ENCODE data around the gene CEP57L1. TPM values are rescaled to one million over a fixed set of nuclear protein-coding genes. Genes with fewer than 3 reads are reported as not detected.

Gene CEP57L1
- total RNA-seq, 1 experiment from 2014 or later = 20.7 TPM

GRCh38 chr6:109062216-109062615 is 33.1 kb upstream of the CEP57L1 start (continued):
- TF ChIP-seq EZH2phosphoT487 (IDR thresholded peaks at IDR 0.05; ENCODE audit: borderline replicate concordance) = no peak
- TF ChIP-seq ZBTB33 (IDR thresholded peaks at IDR 0.05; ENCODE audit: extremely low read depth, insufficient replicate concordance, low read length) = no peak
- TF ChIP-seq ATF3 (IDR thresholded peaks at IDR 0.05) = no peak
- TF ChIP-seq SIN3A (IDR thresholded peaks at IDR 0.05; ENCODE audit: low read depth) = no peak
- no peak for TF ChIP-seq EZH2 (IDR thresholded peaks at IDR 0.05)
- no peak for TF ChIP-seq RAD21 (IDR thresholded peaks at IDR 0.05; ENCODE audit: low read depth)
- TF ChIP-seq FOSL1 (IDR thresholded peaks at IDR 0.05; ENCODE audit: low read depth) = no peak
- TF ChIP-seq JUND (IDR thresholded peaks at IDR 0.05) = no peak

GRCh38 chr6:109062767-109063352 is 32.4 kb upstream of the CEP57L1 start:
- no peak for DNase-seq (ENCODE audit: low read depth, low spot score)
- TF ChIP-seq SIN3A (IDR thresholded peaks at IDR 0.05; ENCODE audit: low read depth) (no peak), YY1 (IDR thresholded peaks at IDR 0.05; ENCODE audit: extremely low read depth, insufficient replicate concordance, low read depth, low read length) (no peak), ZFX (IDR thresholded peaks at IDR 0.05) (no peak), SP1 (IDR thresholded peaks at IDR 0.05; ENCODE audit: low read depth) (no peak), FOSL1 (IDR thresholded peaks at IDR 0.05; ENCODE audit: low read depth) (no peak), REST (IDR thresholded peaks at IDR 0.05; ENCODE audit: low read depth) (no peak), MAX (IDR thresholded peaks at IDR 0.05) (no peak), POLR2AphosphoS5 (IDR thresholded peaks at IDR 0.05; ENCODE audit: low read depth, low read length) (no peak), CTCF (IDR thresholded peaks at IDR 0.05 in 2 of 3, conservative IDR thresholded peaks at IDR 0.05 in 1 of 3; ENCODE audit: borderline replicate concordance in 1 of 3, insufficient read depth in 1 of 3, low read depth in 2 of 3, low read length in 2 of 3) (no peak), CEBPB (IDR thresholded peaks at IDR 0.05; ENCODE audit: low read depth) (no peak)
- Histone ChIP-seq H3K27ac (ENCODE audit: low read depth, low read length) (no peak overlapping the region), H3K27me3 (ENCODE audit: insufficient read depth, low read length) (no peaks in the 10 kb centered on the region), H3K9me3 (ENCODE audit: control insufficient read depth in 1 of 2, insufficient read depth in 1 of 2, low read depth in 1 of 2, low read length in 2 of 2) (no peaks in the 10 kb centered on the region), H4K20me1 (ENCODE audit: insufficient read depth) (no peaks in the 10 kb centered on the region), H3K9me2 (ENCODE audit: insufficient read depth) (no peaks in the 10 kb centered on the region), H3K79me2 (ENCODE audit: insufficient read depth, low read length) (no peaks in the 10 kb centered on the region), H3K4me1 (ENCODE audit: control insufficient read depth in 1 of 2, insufficient read depth in 2 of 2, low read length in 2 of 2) (no peaks in the 10 kb centered on the region), H3K9ac (ENCODE audit: low read length) (no peak overlapping the region), H3K36me3 (ENCODE audit: control insufficient read depth in 1 of 2, insufficient read depth in 2 of 2, low read length in 2 of 2) (no peaks in the 10 kb centered on the region), H3K4me3 (replicated peaks in 1 of 2; ENCODE audit: low read depth in 1 of 2, low read length in 2 of 2) (no peak overlapping the region), H2AFZ (ENCODE audit: low read depth, low read length, poor library complexity, severe bottlenecking) (no peak overlapping the region), H3K4me2 (ENCODE audit: low read length) (no peak overlapping the region)
- CTCF ChIA-PET = no interaction called here
- ATAC-seq = no peak
- BruUV-seq (replicated peaks) = no TSS peak
- intact Hi-C loops (cut with micrococcal nuclease) = no loop called here
- RAD21 ChIA-PET (ENCODE audit: low non-redundant PET in 1 of 2, low total read pairs in 2 of 2, uncharacterized antibody in 2 of 2, unreplicated experiment in 2 of 2) = no interaction called here
- POLR2A ChIA-PET = no interaction called here

All from HCT116 (cell line).